Measurements from ENCODE around the gene RAB22A. TPM values are rescaled to one million over a fixed set of nuclear protein-coding genes. Genes with fewer than 3 reads are reported as not detected.

Gene RAB22A
- total RNA-seq, 1 donor from 2014 or later: 22.6 TPM

DNA sequence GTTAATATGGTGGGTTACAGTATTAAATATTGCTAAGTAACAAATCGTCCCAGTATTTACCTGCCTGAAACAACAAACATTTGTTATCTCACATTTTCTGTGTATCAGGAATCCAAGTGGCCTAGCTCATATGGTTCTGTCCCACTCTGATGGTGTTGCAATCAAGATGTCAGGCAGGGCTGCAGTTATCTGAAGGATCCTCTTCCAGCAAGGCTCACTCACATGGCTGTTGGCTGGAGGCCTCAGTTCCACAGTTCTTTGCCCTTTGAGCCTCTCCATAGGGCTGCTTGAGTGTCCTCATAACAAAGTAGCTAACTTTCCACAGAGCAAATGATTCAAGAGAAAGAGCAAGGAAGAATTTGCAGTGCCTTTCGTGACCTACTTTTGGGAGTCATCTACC, 17.7 kb downstream of the RAB22A start:
- Histone ChIP-seq H3K36me3 (no peaks in the 10 kb centered on the region), H3K4me3 (no peak overlapping the region), H3K9me3 (no peaks in the 10 kb centered on the region), H3K4me1 (peaks cover 24% of the 10 kb centered on the region), H3K27me3 (ENCODE audit: low read depth) (no peaks in the 10 kb centered on the region), H3K27ac (no peak overlapping the region)
- DNase-seq: no peak
- TF ChIP-seq, protein P1, sequence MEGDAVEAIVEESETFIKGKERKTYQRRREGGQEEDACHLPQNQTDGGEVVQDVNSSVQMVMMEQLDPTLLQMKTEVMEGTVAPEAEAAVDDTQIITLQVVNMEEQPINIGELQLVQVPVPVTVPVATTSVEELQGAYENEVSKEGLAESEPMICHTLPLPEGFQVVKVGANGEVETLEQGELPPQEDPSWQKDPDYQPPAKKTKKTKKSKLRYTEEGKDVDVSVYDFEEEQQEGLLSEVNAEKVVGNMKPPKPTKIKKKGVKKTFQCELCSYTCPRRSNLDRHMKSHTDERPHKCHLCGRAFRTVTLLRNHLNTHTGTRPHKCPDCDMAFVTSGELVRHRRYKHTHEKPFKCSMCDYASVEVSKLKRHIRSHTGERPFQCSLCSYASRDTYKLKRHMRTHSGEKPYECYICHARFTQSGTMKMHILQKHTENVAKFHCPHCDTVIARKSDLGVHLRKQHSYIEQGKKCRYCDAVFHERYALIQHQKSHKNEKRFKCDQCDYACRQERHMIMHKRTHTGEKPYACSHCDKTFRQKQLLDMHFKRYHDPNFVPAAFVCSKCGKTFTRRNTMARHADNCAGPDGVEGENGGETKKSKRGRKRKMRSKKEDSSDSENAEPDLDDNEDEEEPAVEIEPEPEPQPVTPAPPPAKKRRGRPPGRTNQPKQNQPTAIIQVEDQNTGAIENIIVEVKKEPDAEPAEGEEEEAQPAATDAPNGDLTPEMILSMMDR (IDR thresholded peaks at IDR 0.05): no peak
- intact Hi-C loops (cut with DNase I): no loop called here
- ATAC-seq: peak; percentile 26 to 67

DNA sequence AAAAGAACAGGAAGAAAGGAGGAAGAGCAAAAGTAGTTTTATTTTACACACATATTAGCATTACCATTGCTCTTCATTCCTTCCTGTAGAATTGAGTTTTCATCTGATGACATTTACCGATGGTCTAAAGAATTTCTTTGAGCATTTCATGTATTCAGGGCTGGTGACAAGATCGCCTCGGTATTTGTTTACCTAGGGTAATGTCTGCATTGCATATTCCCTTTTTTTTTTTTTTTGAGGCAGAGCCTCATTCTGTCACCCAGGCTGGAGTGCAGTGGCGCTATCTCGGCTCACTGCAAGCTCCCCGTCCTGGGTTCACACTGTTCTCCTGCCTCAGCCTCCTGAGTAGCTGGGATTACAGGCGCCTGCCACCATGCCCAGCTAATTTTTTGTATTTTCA, 19.3 kb downstream of the RAB22A start:
- DNase-seq: no peak
- TF ChIP-seq, protein P1 (IDR thresholded peaks at IDR 0.05): no peak
- no peaks in the 10 kb centered on the region for H3K9me3 ChIP-seq

DNA sequence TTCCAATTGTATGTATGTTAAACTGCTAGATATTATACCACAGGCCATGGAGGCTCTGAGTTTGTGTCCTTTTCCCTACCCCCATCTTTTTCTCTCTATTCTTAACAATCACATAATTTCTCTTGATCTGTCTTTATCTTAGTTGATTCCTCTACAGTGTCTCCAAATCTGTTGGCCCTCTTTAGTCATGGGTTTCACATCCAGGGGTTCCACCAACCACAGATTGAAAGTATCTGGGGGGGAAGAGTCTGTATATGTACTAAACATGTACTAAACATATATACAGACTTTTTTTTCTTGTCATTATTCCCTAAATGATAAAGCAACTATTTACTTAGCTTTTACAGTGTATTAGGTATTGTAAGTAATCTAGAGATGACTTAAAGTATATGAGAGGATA, 20.2 kb downstream of the RAB22A start:
- Histone ChIP-seq H3K4me1 (peaks cover 26% of the 10 kb centered on the region), H3K36me3 (no peaks in the 10 kb centered on the region), H3K4me3 (no peak overlapping the region), H3K9me3 (no peaks in the 10 kb centered on the region), H3K27me3 (ENCODE audit: low read depth) (no peaks in the 10 kb centered on the region), H3K27ac (no peak overlapping the region)
- TF ChIP-seq, protein P1 (IDR thresholded peaks at IDR 0.05): no peak
- ATAC-seq (no peak), DNase-seq (no peak)
- intact Hi-C loops (cut with DNase I): no loop called here

More for the DNA sequence above, 19.3 kb downstream of the RAB22A start:
- H3K4me1 ChIP-seq: peaks cover 26% of the 10 kb centered on the region
- H3K27ac ChIP-seq: no peak overlapping the region
- intact Hi-C loops (cut with DNase I): no loop called here
- ATAC-seq: no peak
- H3K27me3 ChIP-seq (ENCODE audit: low read depth): no peaks in the 10 kb centered on the region
- no peak overlapping the region for H3K4me3 ChIP-seq
- H3K36me3 ChIP-seq: no peaks in the 10 kb centered on the region

DNA sequence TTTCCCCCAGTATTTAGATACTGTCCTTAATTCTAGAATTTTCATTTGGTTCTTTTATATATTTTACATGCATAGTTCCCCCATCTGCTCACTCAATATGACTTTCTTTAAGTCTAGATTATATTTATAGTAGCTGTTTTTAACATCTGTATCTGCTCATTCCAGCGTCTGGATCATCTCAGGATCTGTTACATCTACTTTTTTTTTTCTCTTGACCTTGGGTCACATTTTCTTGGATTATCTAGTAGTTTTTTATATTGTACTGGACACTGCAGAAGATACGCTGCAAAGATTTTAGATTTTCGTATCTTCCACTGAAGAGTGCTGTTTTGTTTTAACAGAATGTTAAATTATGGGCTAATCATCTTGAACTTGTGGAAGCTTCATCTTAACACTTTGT, 20.7 kb downstream of the RAB22A start:
- DNase-seq: no peak
- Histone ChIP-seq H3K27me3 (ENCODE audit: low read depth) (no peaks in the 10 kb centered on the region), H3K27ac (no peak overlapping the region), H3K4me1 (peaks cover 26% of the 10 kb centered on the region), H3K4me3 (no peak overlapping the region), H3K36me3 (no peaks in the 10 kb centered on the region), H3K9me3 (no peaks in the 10 kb centered on the region)
- no peak for ATAC-seq
- TF ChIP-seq, protein P1 (IDR thresholded peaks at IDR 0.05): no peak
- intact Hi-C loops (cut with DNase I): no loop called here

DNA sequence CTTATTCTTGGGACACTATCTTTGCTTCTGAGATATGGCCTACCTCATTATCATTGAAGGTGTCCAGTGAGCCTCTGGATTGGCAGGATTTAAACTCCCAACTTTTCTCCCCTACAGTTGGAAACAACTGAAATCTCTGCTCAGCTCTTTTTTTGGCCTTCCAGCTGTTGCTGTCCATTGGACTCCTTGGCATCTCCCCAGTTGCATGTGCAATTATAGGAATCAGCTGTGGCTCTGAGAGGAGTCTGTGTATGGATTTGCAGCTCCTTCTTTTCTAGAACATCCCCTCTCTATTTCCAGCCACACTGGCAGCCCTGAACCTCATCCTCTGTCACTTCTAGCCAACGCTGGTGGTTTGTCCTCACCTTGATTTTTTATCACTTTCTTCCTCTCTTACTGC, 21.2 kb downstream of the RAB22A start:
- DNase-seq (no peak), ATAC-seq (no peak)
- H3K36me3 ChIP-seq: no peaks in the 10 kb centered on the region
- TF ChIP-seq, protein P1 (IDR thresholded peaks at IDR 0.05): no peak
- no peaks in the 10 kb centered on the region for H3K27me3 ChIP-seq (ENCODE audit: low read depth)
- H3K27ac ChIP-seq: no peak overlapping the region
- H3K9me3 ChIP-seq: no peaks in the 10 kb centered on the region
- H3K4me1 ChIP-seq: peaks cover 26% of the 10 kb centered on the region
- intact Hi-C loops (cut with DNase I): no loop called here
- H3K4me3 ChIP-seq: no peak overlapping the region
